Naive B cell (primary cell): ENCODE measurements around the gene DGKD. TPM values are rescaled to one million over a fixed set of nuclear protein-coding genes. Genes with fewer than 3 reads are reported as not detected.

Source experiments
- ATAC-seq, 2 donors: fragments of 150-1000 bp; cut with Tn5 transposase; 2 replicates each; pipeline ENCODE4 v1.10.0; 2021; ENCODE audit warnings: low read depth in 2 of 2, mild to moderate bottlenecking in 2 of 2, moderate library complexity in 2 of 2
- DNase-seq: peaks from one replicate; pipeline ENCODE4 v3.0.0; 2022
- H3K27ac Mint-ChIP-seq, 6 donors: one replicate each; pipeline ENCODE4 v1.8.0; 2020 to 2022; ENCODE audit warnings: mild to moderate bottlenecking in 6 of 6, mixed read lengths in 6 of 6, moderate library complexity in 5 of 6, inconsistent platforms in 2 of 6
- H3K27me3 Mint-ChIP-seq, 3 donors: one replicate each; pipeline ENCODE4 v1.8.0; 2021 to 2022; ENCODE audit warnings: mixed read lengths in 3 of 3, mild to moderate bottlenecking in 1 of 3
- H3K36me3 Mint-ChIP-seq, 2 donors: one replicate each; pipeline ENCODE4 v1.8.0; 2020 to 2022; ENCODE audit warnings: mixed read lengths in 2 of 2, inconsistent platforms in 1 of 2, mild to moderate bottlenecking in 1 of 2
- H3K4me1 Mint-ChIP-seq, 3 donors: one replicate each; pipeline ENCODE4 v1.8.0; 2020 to 2022; ENCODE audit warnings: mixed read lengths in 3 of 3, inconsistent platforms in 1 of 3, mild to moderate bottlenecking in 1 of 3, moderate library complexity in 1 of 3
- H3K4me3 Mint-ChIP-seq, 8 donors: one replicate each; pipeline ENCODE4 v1.8.0; 2020 to 2022; ENCODE audit warnings: mild to moderate bottlenecking in 8 of 8, mixed read lengths in 8 of 8, moderate library complexity in 8 of 8, inconsistent platforms in 2 of 8
- H3K9me3 Mint-ChIP-seq, 7 donors: one replicate each; pipeline ENCODE4 v1.8.0; 2020 to 2022; ENCODE audit warnings: mixed read lengths in 7 of 7, mild to moderate bottlenecking in 5 of 7, inconsistent platforms in 2 of 7, moderate library complexity in 1 of 7
- polyA plus RNA-seq, 6 donors: library from polyadenylated mRNA; unstranded; fragments of 300-500 nt; fragmentation: Illumina TruSeq; gene quantifications; one replicate each; pipeline ENCODE4 v1.2.3, GENCODE V29; 2021; ENCODE audit warnings: low read depth in 6 of 6

Gene DGKD
- polyA plus RNA-seq, 6 donors from 2014 or later, result 38.0 to 111 (median 67.7) TPM

- Mint-ChIP-seq H3K9me3 (no peaks in the 10 kb centered on the region), H3K27me3 (no peaks in the 10 kb centered on the region), H3K4me3 (peak overlapping the region in 1 of 8 donors; percentile 47), H3K27ac (peak overlapping the region; percentile 9 to 84 (median 80)), H3K4me1 (peaks cover 41 to 63% (median 47%) of the 10 kb centered on the region in 3 donors), H3K36me3 (peaks cover 18 to 26% of the 10 kb centered on the region in 2 donors)
- no peak for DNase-seq
- ATAC-seq, result peak; percentile 42 to 80
These were observed 80.5 kb downstream of the DGKD start for GRCh38 chr2:233434666-233435330.

- ATAC-seq (no peak), DNase-seq (no peak)
- Mint-ChIP-seq H3K36me3 (peaks cover 18 to 30% of the 10 kb centered on the region in 2 donors), H3K9me3 (no peaks in the 10 kb centered on the region), H3K4me1 (peaks cover 41 to 62% (median 41%) of the 10 kb centered on the region in 3 donors), H3K27me3 (no peaks in the 10 kb centered on the region), H3K27ac (peak overlapping the region in 3 of 6 donors; percentile 24 to 84 (median 81)), H3K4me3 (no peak overlapping the region)
These were observed 81.3 kb downstream of the DGKD start for GRCh38 chr2:233435436-233436190.

GRCh38 chr2:233436191-233436581 lies 81.9 kb downstream of the DGKD start:
- peak overlapping the region in 1 of 6 donors; percentile 81 for H3K27ac Mint-ChIP-seq
- H3K4me3 Mint-ChIP-seq, result no peak overlapping the region

GRCh38 chr2:233436691-233437438 lies 82.6 kb downstream of the DGKD start:
- Mint-ChIP-seq H3K36me3 (peaks cover 18 to 30% of the 10 kb centered on the region in 2 donors), H3K9me3 (no peaks in the 10 kb centered on the region), H3K27ac (peak overlapping the region in 3 of 6 donors; percentile 49 to 75 (median 59)), H3K27me3 (no peaks in the 10 kb centered on the region), H3K4me3 (no peak overlapping the region), H3K4me1 (peaks cover 39 to 62% (median 40%) of the 10 kb centered on the region in 3 donors)
- DNase-seq (no peak), ATAC-seq (no peak)

More at GRCh38 chr2:233436191-233436581, 81.9 kb downstream of the DGKD start:
- Mint-ChIP-seq H3K9me3 (no peaks in the 10 kb centered on the region), H3K36me3 (peaks cover 18 to 30% of the 10 kb centered on the region in 2 donors), H3K27me3 (no peaks in the 10 kb centered on the region), H3K4me1 (peaks cover 37 to 63% (median 42%) of the 10 kb centered on the region in 3 donors)
- DNase-seq (no peak), ATAC-seq (no peak)

- no peak for ATAC-seq
- peaks cover 18 to 30% of the 10 kb centered on the region in 2 donors for H3K36me3 Mint-ChIP-seq
- DNase-seq, result no peak
- no peak overlapping the region for H3K4me3 Mint-ChIP-seq
- peaks cover 41 to 64% (median 46%) of the 10 kb centered on the region in 3 donors for H3K4me1 Mint-ChIP-seq
- H3K9me3 Mint-ChIP-seq, result no peaks in the 10 kb centered on the region
- no peaks in the 10 kb centered on the region for H3K27me3 Mint-ChIP-seq
- no peak overlapping the region for H3K27ac Mint-ChIP-seq
These were observed 83.2 kb downstream of the DGKD start for GRCh38 chr2:233437439-233437955.

GRCh38 chr2:233438573-233439147 lies 84.4 kb downstream of the DGKD start:
- no peak for DNase-seq
- no peak for ATAC-seq
- Mint-ChIP-seq H3K4me1 (peaks cover 43 to 64% (median 45%) of the 10 kb centered on the region in 3 donors), H3K27ac (peak overlapping the region in 3 of 6 donors; percentile 24 to 54 (median 25)), H3K4me3 (no peak overlapping the region), H3K36me3 (peaks cover 20 to 29% of the 10 kb centered on the region in 2 donors), H3K9me3 (no peaks in the 10 kb centered on the region), H3K27me3 (no peaks in the 10 kb centered on the region)

- peaks cover 20 to 34% of the 10 kb centered on the region in 2 donors for H3K36me3 Mint-ChIP-seq
- H3K4me3 Mint-ChIP-seq, result no peak overlapping the region
- H3K27ac Mint-ChIP-seq, result peak overlapping the region in 2 of 6 donors; percentile 24 to 25
- H3K27me3 Mint-ChIP-seq, result no peaks in the 10 kb centered on the region
- H3K9me3 Mint-ChIP-seq, result no peaks in the 10 kb centered on the region
- no peak for DNase-seq
- ATAC-seq, result no peak
- H3K4me1 Mint-ChIP-seq, result peaks cover 46 to 64% (median 47%) of the 10 kb centered on the region in 3 donors
These were observed 84.9 kb downstream of the DGKD start for GRCh38 chr2:233439191-233439590.

GRCh38 chr2:233440314-233440713 lies 86.0 kb downstream of the DGKD start:
- DNase-seq (no peak), ATAC-seq (no peak)
- H3K4me1 Mint-ChIP-seq, result peaks cover 39 to 63% (median 45%) of the 10 kb centered on the region in 3 donors
- no peaks in the 10 kb centered on the region for H3K27me3 Mint-ChIP-seq
- peak overlapping the region in 3 of 6 donors; percentile 60 to 88 (median 66) for H3K27ac Mint-ChIP-seq
- H3K9me3 Mint-ChIP-seq, result no peaks in the 10 kb centered on the region
- H3K4me3 Mint-ChIP-seq, result no peak overlapping the region
- H3K36me3 Mint-ChIP-seq, result peaks cover 20 to 39% of the 10 kb centered on the region in 2 donors

GRCh38 chr2:233440714-233441113 lies 86.4 kb downstream of the DGKD start:
- Mint-ChIP-seq H3K36me3 (peaks cover 20 to 43% of the 10 kb centered on the region in 2 donors), H3K4me3 (no peak overlapping the region), H3K9me3 (no peaks in the 10 kb centered on the region), H3K27me3 (no peaks in the 10 kb centered on the region), H3K4me1 (peaks cover 35 to 63% (median 45%) of the 10 kb centered on the region in 3 donors), H3K27ac (peak overlapping the region in 3 of 6 donors; percentile 81 to 88 (median 83))
- ATAC-seq, result no peak
- DNase-seq, result no peak

GRCh38 chr2:233441161-233442027 lies 87.1 kb downstream of the DGKD start:
- H3K27me3 Mint-ChIP-seq, result no peaks in the 10 kb centered on the region
- peaks cover 20 to 50% of the 10 kb centered on the region in 2 donors for H3K36me3 Mint-ChIP-seq
- H3K4me3 Mint-ChIP-seq, result peak overlapping the region in 1 of 8 donors; percentile 29
- ATAC-seq, result no peak
- H3K9me3 Mint-ChIP-seq, result no peaks in the 10 kb centered on the region
- peak overlapping the region in 4 of 6 donors; percentile 81 to 98 (median 86) for H3K27ac Mint-ChIP-seq
- no peak for DNase-seq
- H3K4me1 Mint-ChIP-seq, result peaks cover 35 to 63% (median 45%) of the 10 kb centered on the region in 3 donors

GRCh38 chr2:233442028-233442310 lies 87.7 kb downstream of the DGKD start:
- no peaks in the 10 kb centered on the region for H3K9me3 Mint-ChIP-seq
- peaks cover 20 to 50% of the 10 kb centered on the region in 2 donors for H3K36me3 Mint-ChIP-seq
- no peak overlapping the region for H3K4me3 Mint-ChIP-seq
- H3K27ac Mint-ChIP-seq, result peak overlapping the region in 4 of 6 donors; percentile 47 to 98 (median 52)
- DNase-seq (no peak), ATAC-seq (no peak)
- no peaks in the 10 kb centered on the region for H3K27me3 Mint-ChIP-seq
- peaks cover 33 to 63% (median 42%) of the 10 kb centered on the region in 3 donors for H3K4me1 Mint-ChIP-seq

GRCh38 chr2:233443511-233444183 lies 89.4 kb downstream of the DGKD start:
- peak; percentile 72 for DNase-seq
- peaks cover 37 to 69% (median 42%) of the 10 kb centered on the region in 3 donors for H3K4me1 Mint-ChIP-seq
- no peaks in the 10 kb centered on the region for H3K27me3 Mint-ChIP-seq
- H3K4me3 Mint-ChIP-seq, result no peak overlapping the region
- H3K27ac Mint-ChIP-seq, result peak overlapping the region; percentile 69 to 91 (median 86)
- no peaks in the 10 kb centered on the region for H3K9me3 Mint-ChIP-seq
- peaks cover 24 to 56% of the 10 kb centered on the region in 2 donors for H3K36me3 Mint-ChIP-seq
- peak; percentile 89 to 90 for ATAC-seq
